PFSK-1 (cell line): ENCODE measurements around the gene MAGEB17.

Source experiments
- POLR2AphosphoS5 ChIP-seq: IDR thresholded peaks from 2 replicates; pipeline ENCODE4 v1.6.1; 2012; ENCODE audit warnings: low read depth, mild to moderate bottlenecking, control low read depth, low read length, moderate library complexity
- TAF1 ChIP-seq: IDR thresholded peaks from 2 replicates; pipeline ENCODE4 v1.6.1; 2012; ENCODE audit warnings: low read length, control low read depth, borderline replicate concordance; ENCODE audit not compliant: insufficient read depth
- TF ChIP-seq, protein P1 (sequence below), 2 experiments: IDR thresholded peaks; 2 replicates each; pipeline versions ENCODE4 v1.6.1 to v1.8.0; 2011 to 2012; ENCODE audit warnings: low read depth in 2 of 2, low read length in 2 of 2, control low read depth in 1 of 2, inconsistent platforms in 1 of 2, mild to moderate bottlenecking in 1 of 2, moderate library complexity in 1 of 2; ENCODE audit not compliant: insufficient read depth in 1 of 2

DNA sequence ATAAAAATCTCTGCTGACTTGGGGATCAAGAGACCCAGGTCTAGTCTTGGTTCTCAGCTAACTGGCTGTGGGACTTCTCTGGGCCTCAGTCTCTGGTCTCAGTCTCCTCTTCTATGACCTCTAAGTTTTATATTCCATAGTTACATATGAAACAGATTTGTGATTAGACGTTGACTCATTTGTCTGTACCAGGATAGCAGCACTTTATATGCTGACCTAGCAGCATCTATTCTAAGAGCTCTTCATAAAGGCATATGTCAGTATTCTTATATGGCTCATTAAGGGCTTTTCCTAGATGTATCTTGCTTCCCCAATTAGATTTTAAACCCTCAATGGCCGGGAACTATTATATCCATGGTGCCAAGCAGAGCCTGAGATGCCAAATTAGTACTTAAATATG is 31.2 kb upstream of the MAGEB17 start:
- TF ChIP-seq, protein P1, sequence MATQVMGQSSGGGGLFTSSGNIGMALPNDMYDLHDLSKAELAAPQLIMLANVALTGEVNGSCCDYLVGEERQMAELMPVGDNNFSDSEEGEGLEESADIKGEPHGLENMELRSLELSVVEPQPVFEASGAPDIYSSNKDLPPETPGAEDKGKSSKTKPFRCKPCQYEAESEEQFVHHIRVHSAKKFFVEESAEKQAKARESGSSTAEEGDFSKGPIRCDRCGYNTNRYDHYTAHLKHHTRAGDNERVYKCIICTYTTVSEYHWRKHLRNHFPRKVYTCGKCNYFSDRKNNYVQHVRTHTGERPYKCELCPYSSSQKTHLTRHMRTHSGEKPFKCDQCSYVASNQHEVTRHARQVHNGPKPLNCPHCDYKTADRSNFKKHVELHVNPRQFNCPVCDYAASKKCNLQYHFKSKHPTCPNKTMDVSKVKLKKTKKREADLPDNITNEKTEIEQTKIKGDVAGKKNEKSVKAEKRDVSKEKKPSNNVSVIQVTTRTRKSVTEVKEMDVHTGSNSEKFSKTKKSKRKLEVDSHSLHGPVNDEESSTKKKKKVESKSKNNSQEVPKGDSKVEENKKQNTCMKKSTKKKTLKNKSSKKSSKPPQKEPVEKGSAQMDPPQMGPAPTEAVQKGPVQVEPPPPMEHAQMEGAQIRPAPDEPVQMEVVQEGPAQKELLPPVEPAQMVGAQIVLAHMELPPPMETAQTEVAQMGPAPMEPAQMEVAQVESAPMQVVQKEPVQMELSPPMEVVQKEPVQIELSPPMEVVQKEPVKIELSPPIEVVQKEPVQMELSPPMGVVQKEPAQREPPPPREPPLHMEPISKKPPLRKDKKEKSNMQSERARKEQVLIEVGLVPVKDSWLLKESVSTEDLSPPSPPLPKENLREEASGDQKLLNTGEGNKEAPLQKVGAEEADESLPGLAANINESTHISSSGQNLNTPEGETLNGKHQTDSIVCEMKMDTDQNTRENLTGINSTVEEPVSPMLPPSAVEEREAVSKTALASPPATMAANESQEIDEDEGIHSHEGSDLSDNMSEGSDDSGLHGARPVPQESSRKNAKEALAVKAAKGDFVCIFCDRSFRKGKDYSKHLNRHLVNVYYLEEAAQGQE (IDR thresholded peaks at IDR 0.05; ENCODE audit: insufficient read depth in 1 of 2, low read depth in 2 of 2, low read length in 2 of 2): no peak
- no peak for TF ChIP-seq POLR2AphosphoS5
- no peak for TF ChIP-seq TAF1
